Uterus (tissue), 2 donors: ENCODE results near the gene CCNDBP1.

Source experiments
- CTCF ChIP-seq, 4 experiments: fragments of 200-600 bp in 2 of 4; fragments of 450-650 bp in 2 of 4; sonication (generic) in 2 of 4; IDR thresholded peaks; one replicate each; pipeline ENCODE4 v1.5.1; 2016 to 2019; ENCODE audit warnings: antibody characterized with exemption in 4 of 4, mild to moderate bottlenecking in 2 of 4, moderate library complexity in 1 of 4
- POLR2A ChIP-seq, 2 donors: fragments of 450-650 bp; IDR thresholded peaks; one replicate each; pipeline ENCODE4 v1.6.1; 2016; ENCODE audit warnings: antibody characterized with exemption in 2 of 2, mild to moderate bottlenecking in 1 of 2, moderate library complexity in 1 of 2

- TF ChIP-seq CTCF (IDR thresholded peaks at IDR 0.05) (no peak), POLR2A (IDR thresholded peaks at IDR 0.05) (no peak)
These were observed 55.9 kb downstream of the CCNDBP1 start for GRCh38 chr15:43241100-43241499.
